Right forelimb (tissue), 1 donor: ENCODE data around the gene INSC.

Source experiments
- DNase-seq: peaks from one replicate; pipeline ENCODE4 v3.0.0-alpha.2; 2018

INSC gene

GRCh38 chr11:15148169-15148568 is 33.4 kb downstream of the INSC start:
- DNase-seq: no peak

- no peak for DNase-seq
Observed at GRCh38 chr11:15149050-15149449, 34.3 kb downstream of the INSC start.

- DNase-seq: no peak
Observed at GRCh38 chr11:15150507-15150906, 35.8 kb downstream of the INSC start.

GRCh38 chr11:15153231-15153630 is 38.5 kb downstream of the INSC start:
- no peak for DNase-seq

GRCh38 chr11:15157181-15157580 is 42.5 kb downstream of the INSC start:
- DNase-seq: no peak

GRCh38 chr11:15157606-15158137 is 42.9 kb downstream of the INSC start:
- DNase-seq: no peak

- no peak for DNase-seq
Observed at GRCh38 chr11:15158351-15159015, 43.8 kb downstream of the INSC start.

- DNase-seq: no peak
Observed at GRCh38 chr11:15159085-15159484, 44.4 kb downstream of the INSC start.

GRCh38 chr11:15161790-15162189 is 47.1 kb downstream of the INSC start:
- no peak for DNase-seq

- DNase-seq: no peak
Observed at GRCh38 chr11:15163136-15163535, 48.4 kb downstream of the INSC start.

GRCh38 chr11:15166204-15166603 is 51.5 kb downstream of the INSC start:
- DNase-seq: no peak

GRCh38 chr11:15169815-15170551 is 55.3 kb downstream of the INSC start:
- no peak for DNase-seq

GRCh38 chr11:15170698-15171097 is 56.0 kb downstream of the INSC start:
- DNase-seq: no peak

GRCh38 chr11:15171956-15172355 is 57.2 kb downstream of the INSC start:
- no peak for DNase-seq

- no peak for DNase-seq
Observed at GRCh38 chr11:15175831-15176230, 61.1 kb downstream of the INSC start.

- DNase-seq: no peak
Observed at GRCh38 chr11:15176646-15177163, 62.0 kb downstream of the INSC start.

- DNase-seq: no peak
Observed at GRCh38 chr11:15177491-15177890, 62.8 kb downstream of the INSC start.

GRCh38 chr11:15178214-15178613 is 63.5 kb downstream of the INSC start:
- no peak for DNase-seq

- no peak for DNase-seq
Observed at GRCh38 chr11:15179167-15179566, 64.4 kb downstream of the INSC start.

GRCh38 chr11:15180212-15180792 is 65.6 kb downstream of the INSC start:
- DNase-seq: no peak

GRCh38 chr11:15182372-15182771 is 67.6 kb downstream of the INSC start:
- DNase-seq: no peak

GRCh38 chr11:15185021-15185420 is 70.3 kb downstream of the INSC start:
- no peak for DNase-seq

- no peak for DNase-seq
Observed at GRCh38 chr11:15186146-15186545, 71.4 kb downstream of the INSC start.

GRCh38 chr11:15189189-15189588 is 74.5 kb downstream of the INSC start:
- no peak for DNase-seq
